Measurements from ENCODE around the gene EGLN3.

The EGLN3 gene

DNA sequence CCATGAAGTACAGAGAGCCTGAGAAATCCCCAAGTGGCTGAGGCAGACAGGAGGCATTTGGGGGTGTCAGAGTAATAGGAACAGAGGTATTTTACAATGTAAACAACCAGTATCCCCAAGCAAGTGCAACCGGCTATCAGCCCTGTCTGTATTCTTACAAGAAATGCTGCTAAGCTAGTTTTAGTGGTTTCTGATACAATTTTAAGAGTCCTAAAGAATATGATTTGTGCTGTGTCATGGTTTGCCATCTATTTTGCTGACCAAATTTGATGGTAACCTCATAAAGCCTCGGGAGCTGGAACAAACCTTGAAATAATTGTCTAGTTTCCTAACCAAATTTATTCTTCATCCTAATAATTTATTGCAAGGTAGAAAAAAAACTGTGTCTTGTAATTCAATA is 46.7 kb upstream of the EGLN3 start:
- Histone ChIP-seq H3K4me1 (ENCODE audit: insufficient read depth, low read length) (no peaks in the 10 kb centered on the region), H3K9me3 (ENCODE audit: insufficient read depth, low read length, severe bottlenecking) (no peaks in the 10 kb centered on the region), H4K20me1 (ENCODE audit: insufficient read depth, low read length) (no peaks in the 10 kb centered on the region), H3K4me3 (ENCODE audit: low read depth in 1 of 2, low read length in 2 of 2) (no peak overlapping the region), H3K79me2 (ENCODE audit: insufficient read depth, low read length) (no peaks in the 10 kb centered on the region), H2AFZ (ENCODE audit: low read depth, low read length) (no peak overlapping the region), H3K4me2 (ENCODE audit: insufficient read depth, low read length) (no peak overlapping the region), H3K27me3 (ENCODE audit: insufficient read depth, low read length, poor library complexity) (no peaks in the 10 kb centered on the region), H3K9ac (ENCODE audit: low read depth, low read length) (no peak overlapping the region), H3K27ac (ENCODE audit: low read length) (no peak overlapping the region), H3K36me3 (ENCODE audit: insufficient read depth, low read length) (no peaks in the 10 kb centered on the region)
- DNase-seq (no peak), ATAC-seq (ENCODE audit: insufficient read depth, low read depth) (no peak)
- no peak for TF ChIP-seq EZH2 (IDR thresholded peaks at IDR 0.05; ENCODE audit: borderline replicate concordance, low read depth, low read length, severe bottlenecking)
- TF ChIP-seq, protein P1, sequence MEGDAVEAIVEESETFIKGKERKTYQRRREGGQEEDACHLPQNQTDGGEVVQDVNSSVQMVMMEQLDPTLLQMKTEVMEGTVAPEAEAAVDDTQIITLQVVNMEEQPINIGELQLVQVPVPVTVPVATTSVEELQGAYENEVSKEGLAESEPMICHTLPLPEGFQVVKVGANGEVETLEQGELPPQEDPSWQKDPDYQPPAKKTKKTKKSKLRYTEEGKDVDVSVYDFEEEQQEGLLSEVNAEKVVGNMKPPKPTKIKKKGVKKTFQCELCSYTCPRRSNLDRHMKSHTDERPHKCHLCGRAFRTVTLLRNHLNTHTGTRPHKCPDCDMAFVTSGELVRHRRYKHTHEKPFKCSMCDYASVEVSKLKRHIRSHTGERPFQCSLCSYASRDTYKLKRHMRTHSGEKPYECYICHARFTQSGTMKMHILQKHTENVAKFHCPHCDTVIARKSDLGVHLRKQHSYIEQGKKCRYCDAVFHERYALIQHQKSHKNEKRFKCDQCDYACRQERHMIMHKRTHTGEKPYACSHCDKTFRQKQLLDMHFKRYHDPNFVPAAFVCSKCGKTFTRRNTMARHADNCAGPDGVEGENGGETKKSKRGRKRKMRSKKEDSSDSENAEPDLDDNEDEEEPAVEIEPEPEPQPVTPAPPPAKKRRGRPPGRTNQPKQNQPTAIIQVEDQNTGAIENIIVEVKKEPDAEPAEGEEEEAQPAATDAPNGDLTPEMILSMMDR (IDR thresholded peaks at IDR 0.05; ENCODE audit: borderline replicate concordance, extremely low read depth, low read length, poor library complexity, severe bottlenecking): no peak

DNA sequence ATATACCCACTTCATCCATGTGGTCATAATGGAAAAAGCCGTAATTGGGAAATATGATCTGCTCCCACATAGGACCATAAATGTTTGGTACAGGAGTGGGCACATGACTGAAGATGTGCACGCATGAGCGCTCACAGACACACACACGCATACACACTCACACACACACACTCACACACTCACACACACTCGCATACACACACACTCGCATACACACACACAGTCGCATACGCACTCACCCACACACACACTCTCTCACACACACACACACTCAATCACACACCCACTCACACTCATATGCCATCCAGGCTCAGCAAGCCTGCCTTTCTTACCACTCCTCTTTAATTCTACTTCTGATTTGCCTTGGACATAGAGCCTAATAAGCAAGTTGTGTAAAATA is 45.6 kb upstream of the EGLN3 start:
- no peaks in the 10 kb centered on the region for H3K4me1 ChIP-seq (ENCODE audit: insufficient read depth, low read length)
- H3K4me3 ChIP-seq (ENCODE audit: low read depth in 1 of 2, low read length in 2 of 2): no peak overlapping the region
- DNase-seq (no peak), ATAC-seq (ENCODE audit: insufficient read depth, low read depth) (no peak)
- H3K27me3 ChIP-seq (ENCODE audit: insufficient read depth, low read length, poor library complexity): no peaks in the 10 kb centered on the region
- no peak overlapping the region for H3K27ac ChIP-seq (ENCODE audit: low read length)
- no peaks in the 10 kb centered on the region for H3K36me3 ChIP-seq (ENCODE audit: insufficient read depth, low read length)
- H4K20me1 ChIP-seq (ENCODE audit: insufficient read depth, low read length): no peaks in the 10 kb centered on the region
- H3K9me3 ChIP-seq (ENCODE audit: insufficient read depth, low read length, severe bottlenecking): no peaks in the 10 kb centered on the region
- H2AFZ ChIP-seq (ENCODE audit: low read depth, low read length): no peak overlapping the region
- H3K79me2 ChIP-seq (ENCODE audit: insufficient read depth, low read length): no peaks in the 10 kb centered on the region
- TF ChIP-seq, protein P1 (IDR thresholded peaks at IDR 0.05; ENCODE audit: borderline replicate concordance, extremely low read depth, low read length, poor library complexity, severe bottlenecking): no peak
- no peak for TF ChIP-seq EZH2 (IDR thresholded peaks at IDR 0.05; ENCODE audit: borderline replicate concordance, low read depth, low read length, severe bottlenecking)
- no peak overlapping the region for H3K4me2 ChIP-seq (ENCODE audit: insufficient read depth, low read length)
- no peak overlapping the region for H3K9ac ChIP-seq (ENCODE audit: low read depth, low read length)

DNA sequence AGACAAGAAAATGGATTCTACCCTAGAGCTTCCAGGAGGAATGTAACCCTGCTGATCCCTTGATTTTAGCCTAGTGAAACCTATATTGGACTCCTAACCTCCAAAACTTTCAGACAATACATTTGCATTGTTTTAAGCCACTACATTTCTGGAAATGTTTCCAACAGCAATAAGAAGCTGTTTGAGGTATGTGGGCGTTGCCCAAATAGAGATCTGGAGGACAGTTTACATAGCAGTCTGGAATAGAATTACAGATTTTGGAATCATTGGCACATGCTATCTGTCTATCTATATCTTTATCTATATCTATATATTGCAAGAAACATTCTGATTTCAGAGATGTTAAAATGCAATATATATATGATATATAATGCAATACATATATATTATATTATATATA is 42.4 kb upstream of the EGLN3 start:
- Histone ChIP-seq H3K36me3 (ENCODE audit: insufficient read depth, low read length) (peaks cover 3% of the 10 kb centered on the region; the same call in 1 of the 2 replicates), H4K20me1 (ENCODE audit: insufficient read depth, low read length) (no peaks in the 10 kb centered on the region), H3K27ac (ENCODE audit: low read length) (no peak overlapping the region), H3K9ac (ENCODE audit: low read depth, low read length) (no peak overlapping the region), H3K79me2 (ENCODE audit: insufficient read depth, low read length) (no peaks in the 10 kb centered on the region), H2AFZ (ENCODE audit: low read depth, low read length) (no peak overlapping the region), H3K4me1 (ENCODE audit: insufficient read depth, low read length) (peaks cover 11% of the 10 kb centered on the region), H3K9me3 (ENCODE audit: insufficient read depth, low read length, severe bottlenecking) (no peaks in the 10 kb centered on the region), H3K4me2 (ENCODE audit: insufficient read depth, low read length) (no peak overlapping the region), H3K27me3 (ENCODE audit: insufficient read depth, low read length, poor library complexity) (no peaks in the 10 kb centered on the region), H3K4me3 (ENCODE audit: low read depth in 1 of 2, low read length in 2 of 2) (no peak overlapping the region)
- ATAC-seq (ENCODE audit: insufficient read depth, low read depth) (no peak), DNase-seq (no peak)
- TF ChIP-seq, protein P1 (IDR thresholded peaks at IDR 0.05; ENCODE audit: borderline replicate concordance, extremely low read depth, low read length, poor library complexity, severe bottlenecking): no peak
- TF ChIP-seq EZH2 (IDR thresholded peaks at IDR 0.05; ENCODE audit: borderline replicate concordance, low read depth, low read length, severe bottlenecking): no peak
